GM18951 (cell line): ENCODE data around the gene KIAA1217.

ENCODE experiments used
- POLR2A ChIP-seq: IDR thresholded peaks from 4 replicates; pipeline ENCODE4 v1.6.1; 2011; ENCODE audit warnings: mild to moderate bottlenecking; ENCODE audit not compliant: insufficient read length, insufficient read depth; ENCODE audit errors: extremely low read depth
- in situ Hi-C: fragments of 300-500 bp; cut with MboI; formaldehyde crosslinking; loops from one replicate; pipeline ENCODE4 v1.12.0; 2022; ENCODE audit warnings: low sequenced_read_pairs, mixed read lengths, inconsistent platforms; ENCODE audit not compliant: unreplicated experiment

Gene KIAA1217

GRCh38 chr10:24404567-24404966, 195.6 kb downstream of the KIAA1217 start:
- no peak for TF ChIP-seq POLR2A
- in situ Hi-C loops, result no loop called here

GRCh38 chr10:24405635-24406034, 196.7 kb downstream of the KIAA1217 start:
- no peak for TF ChIP-seq POLR2A
- in situ Hi-C loops, result no loop called here

GRCh38 chr10:24406809-24407483, 198.0 kb downstream of the KIAA1217 start:
- no peak for TF ChIP-seq POLR2A
- in situ Hi-C loops, result no loop called here

- no peak for TF ChIP-seq POLR2A
- in situ Hi-C loops, result no loop called here
These were observed 199.0 kb downstream of the KIAA1217 start for GRCh38 chr10:24407928-24408327.

GRCh38 chr10:24408365-24408764, 199.4 kb downstream of the KIAA1217 start:
- TF ChIP-seq POLR2A, result no peak
- in situ Hi-C loops, result no loop called here

- TF ChIP-seq POLR2A, result no peak
- in situ Hi-C loops, result no loop called here
These were observed 205.7 kb downstream of the KIAA1217 start for GRCh38 chr10:24414597-24414996.

- TF ChIP-seq POLR2A, result no peak
- in situ Hi-C loops, result no loop called here
These were observed 206.7 kb downstream of the KIAA1217 start for GRCh38 chr10:24415455-24416125.

GRCh38 chr10:24416248-24416647, 207.3 kb downstream of the KIAA1217 start:
- in situ Hi-C loops, result no loop called here
- no peak for TF ChIP-seq POLR2A

- in situ Hi-C loops, result no loop called here
- TF ChIP-seq POLR2A, result no peak
These were observed 208.1 kb downstream of the KIAA1217 start for GRCh38 chr10:24417053-24417452.

- in situ Hi-C loops, result no loop called here
These were observed 209.6 kb downstream of the KIAA1217 start for GRCh38 chr10:24418532-24418931.

GRCh38 chr10:24419066-24419465, 210.1 kb downstream of the KIAA1217 start:
- no peak for TF ChIP-seq POLR2A
- in situ Hi-C loops, result no loop called here

More at GRCh38 chr10:24418532-24418931, 209.6 kb downstream of the KIAA1217 start:
- no peak for TF ChIP-seq POLR2A

GRCh38 chr10:24425151-24425550, 216.2 kb downstream of the KIAA1217 start:
- TF ChIP-seq POLR2A, result no peak
- in situ Hi-C loops, result no loop called here

- in situ Hi-C loops, result no loop called here
- TF ChIP-seq POLR2A, result no peak
These were observed 218.9 kb downstream of the KIAA1217 start for GRCh38 chr10:24427678-24428409.

GRCh38 chr10:24428410-24428782, 219.5 kb downstream of the KIAA1217 start:
- TF ChIP-seq POLR2A, result no peak
- in situ Hi-C loops, result no loop called here
